Spleen (tissue), 11 donors: ENCODE measurements around the gene S100A3. TPM values are rescaled to one million over a fixed set of nuclear protein-coding genes. Genes with fewer than 3 reads are reported as not detected.

ENCODE experiments used
- DNase-seq: peaks from one replicate; pipeline ENCODE4 v3.0.0-alpha.2; 2020
- H3K27ac ChIP-seq, 8 donors: fragments of 200-600 bp; sonication (generic) in 7 of 8; 1 replicate in 4 of 8; 2 replicates in 4 of 8; pipeline versions ENCODE4 v1.5.0 to v1.8.0; 2016 to 2021; ENCODE audit warnings: inconsistent platforms in 4 of 8, mild to moderate bottlenecking in 4 of 8, moderate library complexity in 1 of 8
- H3K27me3 ChIP-seq, 7 donors: fragments of 200-600 bp; sonication (generic) in 6 of 7; replicated peaks in 1 of 7; 1 replicate in 4 of 7; 2 replicates in 3 of 7; pipeline versions ENCODE4 v1.5.0 to v1.8.0; 2016 to 2021; ENCODE audit warnings: inconsistent platforms in 3 of 7, mild to moderate bottlenecking in 1 of 7
- H3K36me3 ChIP-seq, 6 donors: fragments of 200-600 bp; sonication (generic) in 5 of 6; 1 replicate in 4 of 6; 2 replicates in 2 of 6; pipeline versions ENCODE4 v1.5.0 to v1.8.0; 2016 to 2021; ENCODE audit warnings: inconsistent platforms in 2 of 6
- H3K4me1 ChIP-seq, 6 donors: fragments of 200-600 bp; sonication (generic) in 5 of 6; 1 replicate in 3 of 6; 2 replicates in 3 of 6; pipeline versions ENCODE4 v1.5.0 to v1.8.0; 2016 to 2021; ENCODE audit warnings: inconsistent platforms in 3 of 6
- H3K4me3 ChIP-seq, 8 donors: fragments of 200-600 bp; sonication (generic) in 7 of 8; 1 replicate in 4 of 8; 2 replicates in 4 of 8; pipeline versions ENCODE4 v1.5.0 to v1.8.0; 2016 to 2021; ENCODE audit warnings: inconsistent platforms in 4 of 8, mild to moderate bottlenecking in 4 of 8, moderate library complexity in 2 of 8
- H3K9me3 ChIP-seq, 8 donors: fragments of 200-600 bp; sonication (generic) in 7 of 8; 1 replicate in 4 of 8; 2 replicates in 4 of 8; pipeline versions ENCODE4 v1.5.0 to v1.8.0; 2016 to 2021; ENCODE audit warnings: inconsistent platforms in 4 of 8
- POLR2A ChIP-seq, 3 donors: fragments of 450-650 bp; IDR thresholded peaks; one replicate each; pipeline ENCODE4 v1.5.1; 2017; ENCODE audit warnings: antibody characterized with exemption in 3 of 3, mild to moderate bottlenecking in 1 of 3
- POLR2AphosphoS5 ChIP-seq, 3 donors: sonication (generic); formaldehyde crosslinking; IDR thresholded peaks; one replicate each; pipeline ENCODE4 v1.5.1; 2017; ENCODE audit warnings: antibody characterized with exemption in 3 of 3
- WGBS, 5 donors: extraction: QIAGEN DNeasy Blood & Tissue Kit in 3 of 5; methylation state at CpG; one replicate each; pipeline versions ENCODE4 v1.1.5 to v1.1.7; 2013 to 2018; 5-methylcytosine and 5-hydroxymethylcytosine counted together
- intact Hi-C: fragments of 100-400 bp; cut with DNase I; formaldehyde crosslinking; loops from one replicate; pipeline ENCODE4 v1.15.0; 2023; ENCODE audit warnings: low total_unique reads
- polyA plus RNA-seq, 3 donors: library from polyadenylated mRNA; stranded (reverse); fragments of 200-250 nt; gene quantifications; one replicate each; pipeline ENCODE4 v1.2.1, GENCODE V29; 2013
- total RNA-seq, 7 donors: library from RNA; depleted of rRNA in 3 of 7; stranded (reverse); fragments of >200 nt in 3 of 7; fragmentation: NEBNext Ultra II Directional in 4 of 7; extraction: Animal tissue kit (Norgen Biotek cat#: 25700) in 4 of 7; gene quantifications; one replicate each; pipeline versions ENCODE4 v1.1.0 to v1.2.1, GENCODE V29; 2016 to 2021
- TF ChIP-seq, protein P1 (sequence below), 11 experiments: fragments of 200-600 bp in 7 of 11; fragments of 450-650 bp in 4 of 11; sonication (generic) in 4 of 11; IDR thresholded peaks in 8 of 11; conservative IDR thresholded peaks in 3 of 11; 1 replicate in 7 of 11; 2 replicates in 4 of 11; pipeline versions ENCODE4 v1.4.0 to v1.8.0; 2016 to 2021; ENCODE audit warnings: antibody characterized with exemption in 11 of 11, inconsistent platforms in 4 of 11, mild to moderate bottlenecking in 1 of 11
- donor health status: healthy with polysubstance abuse.
- donor health status: DM: no; HTN: no; CAD: no; lungs with moderate emphysema.
- donor health status: DM: no; HTN: no; CAD: no.
- donor health status: Bipolar disorder and iron deficiency.
- donor health status: healthy.
- donor health status: DM: no; HTN: no; CAD: no.
- donor health status: DM: yes; HTN: yes; CAD: no.

The S100A3 gene
- total and polyA plus RNA-seq, 10 donors, result 0.44 to 2.6 (median 1.2) TPM; not detected in 4

DNA sequence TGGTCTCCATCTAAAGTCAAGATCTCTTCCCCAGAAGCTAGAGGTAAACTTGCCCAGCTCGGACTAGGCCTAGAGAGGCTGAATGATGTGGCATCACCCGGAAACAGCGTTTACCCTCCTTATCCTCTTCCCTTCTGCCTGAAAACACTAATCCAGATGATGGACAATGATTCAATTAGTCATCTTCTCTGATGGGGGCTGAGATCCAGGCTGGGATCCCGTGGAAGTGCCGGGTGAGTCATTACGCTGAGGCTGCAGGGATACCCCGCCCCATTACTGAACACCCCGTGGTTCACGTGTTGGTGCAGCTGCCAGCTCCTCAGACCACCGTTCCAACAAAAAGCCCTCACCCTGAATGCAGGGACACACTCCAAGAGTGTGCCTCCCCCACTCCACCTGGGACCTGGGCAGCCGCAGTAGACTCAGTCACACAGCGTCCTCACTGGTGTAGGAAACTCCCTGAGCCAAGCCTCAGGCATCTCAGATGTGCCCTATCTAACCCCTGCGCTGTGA is 15.3 kb downstream of the S100A3 start:
- DNase-seq, result peak; percentile 70
- no peaks in the 10 kb centered on the region for H3K27me3 ChIP-seq
- TF ChIP-seq, protein P1, sequence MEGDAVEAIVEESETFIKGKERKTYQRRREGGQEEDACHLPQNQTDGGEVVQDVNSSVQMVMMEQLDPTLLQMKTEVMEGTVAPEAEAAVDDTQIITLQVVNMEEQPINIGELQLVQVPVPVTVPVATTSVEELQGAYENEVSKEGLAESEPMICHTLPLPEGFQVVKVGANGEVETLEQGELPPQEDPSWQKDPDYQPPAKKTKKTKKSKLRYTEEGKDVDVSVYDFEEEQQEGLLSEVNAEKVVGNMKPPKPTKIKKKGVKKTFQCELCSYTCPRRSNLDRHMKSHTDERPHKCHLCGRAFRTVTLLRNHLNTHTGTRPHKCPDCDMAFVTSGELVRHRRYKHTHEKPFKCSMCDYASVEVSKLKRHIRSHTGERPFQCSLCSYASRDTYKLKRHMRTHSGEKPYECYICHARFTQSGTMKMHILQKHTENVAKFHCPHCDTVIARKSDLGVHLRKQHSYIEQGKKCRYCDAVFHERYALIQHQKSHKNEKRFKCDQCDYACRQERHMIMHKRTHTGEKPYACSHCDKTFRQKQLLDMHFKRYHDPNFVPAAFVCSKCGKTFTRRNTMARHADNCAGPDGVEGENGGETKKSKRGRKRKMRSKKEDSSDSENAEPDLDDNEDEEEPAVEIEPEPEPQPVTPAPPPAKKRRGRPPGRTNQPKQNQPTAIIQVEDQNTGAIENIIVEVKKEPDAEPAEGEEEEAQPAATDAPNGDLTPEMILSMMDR (IDR thresholded peaks at IDR 0.05 in 8 of 11, conservative IDR thresholded peaks at IDR 0.05 in 3 of 11), result no peak
- TF ChIP-seq POLR2AphosphoS5 (IDR thresholded peaks at IDR 0.05) (no peak), POLR2A (IDR thresholded peaks at IDR 0.05) (no peak)
- H3K4me1 ChIP-seq, result peaks cover 21 to 67% (median 52%) of the 10 kb centered on the region in 6 donors
- intact Hi-C loops, result loop anchor here (5.0 kb wide), 1 partner anchor 34 kb away; the partner anchor contains the start of gene S100A2
- peak overlapping the region in 7 of 8 donors; percentile 15 to 84 (median 68) for H3K4me3 ChIP-seq
- WGBS, 5 donors, result 46 to 83% (median 69%) methylated on average over 13 of the region's 13 CpGs
- peaks cover 0 to 12% (median 0%) of the 10 kb centered on the region in 6 donors for H3K36me3 ChIP-seq
- H3K9me3 ChIP-seq, result no peaks in the 10 kb centered on the region
- H3K27ac ChIP-seq, result peak overlapping the region; percentile 7 to 99 (median 95)

DNA sequence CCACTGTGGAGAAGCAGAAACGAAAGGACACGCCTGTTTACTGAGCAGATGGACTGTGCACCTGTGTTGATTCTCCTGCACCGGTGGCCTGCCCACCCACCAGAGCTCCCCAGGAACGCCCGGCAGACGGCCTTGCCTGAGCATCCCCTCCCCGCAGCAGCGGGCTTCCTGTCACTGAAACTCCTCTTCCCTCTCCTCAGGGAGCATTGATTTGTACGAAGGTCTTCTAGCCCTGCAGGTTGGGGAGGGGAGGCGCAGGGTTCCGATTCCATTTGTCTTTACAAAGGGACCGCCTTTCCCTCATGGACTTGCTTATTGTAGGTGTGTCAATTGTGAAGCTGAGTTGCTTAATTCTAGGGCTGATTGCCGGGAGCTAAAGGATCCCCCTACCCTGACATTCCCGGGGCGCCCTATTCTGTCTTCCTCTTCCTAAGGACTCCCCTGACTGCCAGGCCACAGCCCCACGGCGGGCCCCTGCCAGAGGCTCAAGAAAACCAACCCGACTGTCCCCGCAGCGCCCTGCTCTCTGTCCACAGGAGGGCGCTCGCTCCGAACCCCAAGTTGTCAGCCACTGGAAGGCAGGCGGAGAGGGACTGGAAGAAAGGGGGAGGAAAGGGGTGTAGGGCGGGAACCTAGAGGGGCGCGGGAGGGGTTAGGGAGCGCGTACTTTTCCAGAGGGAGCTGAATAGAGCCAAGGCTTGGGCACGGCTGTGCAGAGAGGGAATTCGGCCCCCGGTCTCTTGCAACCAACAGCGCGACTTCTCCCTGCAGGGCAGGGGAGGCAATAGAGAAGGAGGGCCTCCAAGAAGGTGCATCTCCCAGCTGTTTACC is 16.1 kb downstream of the S100A3 start:
- Histone ChIP-seq H3K4me1 (peaks cover 21 to 67% (median 52%) of the 10 kb centered on the region in 6 donors), H3K27ac (peak overlapping the region; percentile 7 to 99 (median 95)), H3K4me3 (peak overlapping the region in 5 of 8 donors; percentile 15 to 84 (median 69)), H3K27me3 (no peaks in the 10 kb centered on the region), H3K9me3 (no peaks in the 10 kb centered on the region), H3K36me3 (peaks cover 0 to 12% (median 0%) of the 10 kb centered on the region in 6 donors)
- WGBS, 5 donors, result 29 to 32% (median 32%) methylated on average over 34 of the region's 34 CpGs
- intact Hi-C loops, result loop anchor here (5.0 kb wide), 1 partner anchor 34 kb away; the partner anchor contains the start of gene S100A2
- TF ChIP-seq POLR2AphosphoS5 (IDR thresholded peaks at IDR 0.05) (peak; percentile 43 to 57 (median 46)), POLR2A (IDR thresholded peaks at IDR 0.05) (no peak)
- TF ChIP-seq, protein P1 (IDR thresholded peaks at IDR 0.05 in 8 of 11, conservative IDR thresholded peaks at IDR 0.05 in 3 of 11), result peak; percentile 54 to 93 (median 79)
- DNase-seq, result peak; percentile 94

DNA sequence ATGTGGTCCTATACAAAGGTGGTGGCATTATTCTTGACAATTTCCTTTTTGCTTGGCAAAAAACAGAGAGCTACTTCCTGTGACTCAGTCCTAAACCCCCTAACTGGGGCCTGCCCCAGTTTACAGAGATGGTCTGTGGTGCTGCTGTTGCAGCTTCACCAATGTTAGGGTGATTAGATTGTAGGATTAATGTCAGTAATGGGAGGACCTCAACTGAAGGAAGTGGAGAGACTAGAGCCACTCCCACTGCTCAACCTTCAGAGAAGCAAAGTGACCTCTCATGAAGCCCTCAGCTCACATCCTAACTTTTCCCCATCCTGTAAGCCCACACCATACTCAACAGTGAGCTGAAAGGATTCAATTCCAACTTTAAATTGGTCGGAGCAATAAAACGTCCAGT is 16.9 kb downstream of the S100A3 start:
- no peak for TF ChIP-seq POLR2A (IDR thresholded peaks at IDR 0.05)
- WGBS, 5 donors, result 71 to 93% (median 84%) methylated on average over 2 of the region's 2 CpGs
- Histone ChIP-seq H3K4me1 (peaks cover 21 to 67% (median 52%) of the 10 kb centered on the region in 6 donors), H3K9me3 (no peaks in the 10 kb centered on the region), H3K27me3 (no peaks in the 10 kb centered on the region), H3K36me3 (peaks cover 0 to 12% (median 0%) of the 10 kb centered on the region in 6 donors), H3K4me3 (peak overlapping the region in 1 of 8 donors; percentile 84), H3K27ac (peak overlapping the region in 6 of 8 donors; percentile 52 to 99 (median 96))
- no peak for DNase-seq
- intact Hi-C loops, result loop anchor here (5.0 kb wide), 1 partner anchor 35 kb away; the partner anchor contains the start of gene S100A2

DNA sequence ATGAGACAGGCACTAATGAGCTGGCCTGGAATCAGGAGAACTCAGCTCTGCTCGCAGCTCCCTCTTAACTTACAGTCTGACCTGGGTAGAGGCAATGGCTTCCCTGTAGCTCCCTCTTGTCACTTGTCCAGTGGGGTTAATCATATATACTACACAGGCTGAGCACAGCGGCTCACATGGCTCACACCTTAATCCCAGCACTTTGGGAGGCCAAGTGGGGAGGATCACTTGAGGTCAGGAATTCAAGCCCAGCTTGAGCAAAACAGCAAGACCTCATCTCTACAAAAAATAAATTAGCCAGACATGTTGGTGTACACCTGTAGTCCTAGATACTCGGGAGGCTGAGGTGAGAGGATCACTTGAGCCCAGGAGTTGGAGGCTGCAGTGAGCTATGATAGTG is 17.4 kb downstream of the S100A3 start:
- WGBS, 5 donors, result 91 to 99% (median 95%) methylated on average over 3 of the region's 3 CpGs
- Histone ChIP-seq H3K27me3 (no peaks in the 10 kb centered on the region), H3K36me3 (peaks cover 0 to 12% (median 0%) of the 10 kb centered on the region in 6 donors), H3K4me1 (peaks cover 18 to 67% (median 47%) of the 10 kb centered on the region in 6 donors), H3K27ac (peak overlapping the region in 6 of 8 donors; percentile 52 to 99 (median 96)), H3K9me3 (no peaks in the 10 kb centered on the region), H3K4me3 (no peak overlapping the region)
- DNase-seq, result peak; percentile 11
- intact Hi-C loops, result loop anchor here (5.0 kb wide), 1 partner anchor 36 kb away; the partner anchor contains the start of gene S100A2
- TF ChIP-seq, protein P1 (IDR thresholded peaks at IDR 0.05 in 8 of 11, conservative IDR thresholded peaks at IDR 0.05 in 3 of 11), result no peak
- TF ChIP-seq POLR2AphosphoS5 (IDR thresholded peaks at IDR 0.05), result no peak
